RWPE1 (cell line): ENCODE data around the gene CABP4.
A peak's percentile ranks its signal among the peaks of the same experiment; 100 is the strongest.

Source experiments
- CTCF ChIA-PET: fragments of 350-600 bp; sonication (Branson Sonifier 250); formaldehyde crosslinking; extraction: SDS; loops from one replicate; lab custom pipeline; 2021; lab: Yijun Ruan, JAX
- POLR2A ChIA-PET: fragments of 400-600 bp; formaldehyde crosslinking; extraction: SDS; loops from one replicate; lab custom pipeline; 2020; ENCODE audit warnings: antibody characterized with exemption; ENCODE audit not compliant: low non-redundant PET; lab: Yijun Ruan, JAX
- DNase-seq: peaks from one replicate; pipeline ENCODE4 v3.0.0; 2012; ENCODE audit warnings: low spot score
- H3K27ac ChIP-seq: fragments of 450-650 bp; 2 replicates; pipeline ENCODE4 v1.5.1; 2017
- CTCF ChIP-seq: fragments of 450-650 bp; conservative IDR thresholded peaks from 2 replicates; pipeline ENCODE4 v1.5.1; 2017; ENCODE audit warnings: low read depth, mild to moderate bottlenecking

CABP4 gene

GRCh38 chr11:67429722-67430121, 25.4 kb upstream of the CABP4 start:
- POLR2A ChIA-PET = interaction anchor here (0.6 kb wide), 1 partner anchor 39 kb away, joined by 3 read pairs; no protein-coding TSS in a partner anchor
- CTCF ChIA-PET = interaction anchor here (2.6 kb wide), 1 partner anchor 28 kb away, joined by 12 read pairs; the partner anchor contains the start of gene PPP1CA
- H3K27ac ChIP-seq = peak overlapping the region; percentile 84
- TF ChIP-seq CTCF = no peak
- no peak for DNase-seq

GRCh38 chr11:67431346-67432249, 23.6 kb upstream of the CABP4 start:
- no peak for TF ChIP-seq CTCF
- peak overlapping the region; percentile 87; the same call in 1 of the 2 replicates for H3K27ac ChIP-seq
- ChIA-PET POLR2A (interaction anchor here (0.6 kb wide), 1 partner anchor 12 kb away, joined by 3 read pairs; the partner anchor contains the start of gene CORO1B), CTCF (interaction anchor here (0.7 kb wide), 1 partner anchor 8 kb away, joined by 4 read pairs; no protein-coding TSS in a partner anchor)
- no peak for DNase-seq

GRCh38 chr11:67432655-67433349, 22.4 kb upstream of the CABP4 start:
- DNase-seq = no peak
- TF ChIP-seq CTCF = no peak
- POLR2A ChIA-PET = no interaction called here
- CTCF ChIA-PET = interaction anchor here (0.5 to 0.6 kb wide), 2 partner anchors 11 to 32 kb away, joined by 3 to 4 read pairs; no protein-coding TSS in a partner anchor
- H3K27ac ChIP-seq = peak overlapping the region; percentile 87

- no peak for TF ChIP-seq CTCF
- POLR2A ChIA-PET = interaction anchor here (0.5 kb wide), 1 partner anchor 16 kb away, joined by 5 read pairs; no protein-coding TSS in a partner anchor
- peak overlapping the region; percentile 87 for H3K27ac ChIP-seq
- DNase-seq = no peak
- CTCF ChIA-PET = interaction anchor here (0.5 to 0.6 kb wide), 2 partner anchors 10 to 33 kb away, joined by 3 to 4 read pairs; no protein-coding TSS in a partner anchor
Observed at GRCh38 chr11:67433536-67434394, 21.4 kb upstream of the CABP4 start.

GRCh38 chr11:67434395-67434881, 20.7 kb upstream of the CABP4 start:
- no peak for DNase-seq
- ChIA-PET CTCF (no interaction called here), POLR2A (no interaction called here)
- H3K27ac ChIP-seq = peak overlapping the region; percentile 87
- no peak for TF ChIP-seq CTCF
